Left lung (tissue), 10 donors: ENCODE data around the gene DNM3. TPM values are rescaled to one million over a fixed set of nuclear protein-coding genes. Genes with fewer than 3 reads are reported as not detected.

Source experiments
- ATAC-seq: fragments of 200-7000 bp; cut with Tn5 transposase; one replicate; pipeline ENCODE4 v1.9.1; 2020; ENCODE audit warnings: moderate library complexity
- DNase-seq, 4 donors: peaks; one replicate each; pipeline ENCODE4 v3.0.0-alpha.2; 2013 to 2020
- H3K27ac ChIP-seq, 2 donors: fragments of 200-600 bp; sonication (generic) in 1 of 2; one replicate each; pipeline versions ENCODE4 v1.5.0 to v1.8.0; 2020 to 2021
- H3K27me3 ChIP-seq, 2 donors: fragments of 200-600 bp; sonication (generic) in 1 of 2; one replicate each; pipeline versions ENCODE4 v1.5.0 to v1.8.0; 2020 to 2021
- H3K36me3 ChIP-seq, 2 donors: fragments of 200-600 bp; sonication (generic) in 1 of 2; one replicate each; pipeline versions ENCODE4 v1.5.0 to v1.8.0; 2020 to 2021
- H3K4me1 ChIP-seq, 2 donors: fragments of 200-600 bp; one replicate each; pipeline ENCODE4 v1.8.0; 2021
- H3K4me3 ChIP-seq, 2 donors: fragments of 200-600 bp; sonication (generic) in 1 of 2; one replicate each; pipeline versions ENCODE4 v1.5.0 to v1.8.0; 2020 to 2021; ENCODE audit warnings: mild to moderate bottlenecking in 1 of 2
- H3K9me3 ChIP-seq, 2 donors: fragments of 200-600 bp; sonication (generic) in 1 of 2; one replicate each; pipeline versions ENCODE4 v1.5.0 to v1.8.0; 2020 to 2021
- CTCF ChIP-seq, 2 donors: fragments of 200-600 bp; sonication (generic) in 1 of 2; IDR thresholded peaks; one replicate each; pipeline versions ENCODE4 v1.5.0 to v1.8.0; 2021; ENCODE audit warnings: antibody characterized with exemption in 2 of 2
- intact Hi-C, 2 donors: fragments of 100-400 bp; cut with DNase I; formaldehyde crosslinking; loops; one replicate each; pipeline versions ENCODE4 v1.11.2 to v1.14.2; 2022
- polyA plus RNA-seq, 6 donors: library from polyadenylated mRNA; unstranded; fragments of 120-200 nt; gene quantifications; one replicate each; pipeline ENCODE4 v1.2.1, GENCODE V29; 2013; ENCODE audit not compliant: insufficient read length in 6 of 6
- total RNA-seq, 2 donors: library from RNA; stranded (reverse); fragmentation: NEBNext Ultra II Directional; extraction: Animal tissue kit (Norgen Biotek cat#: 25700); gene quantifications; one replicate each; pipeline ENCODE4 v1.2.1, GENCODE V29; 2021
- donor health status: DM: no; HTN: yes; CAD: no.
- donor health status: DM: no; HTN: no; CAD: no.

Gene DNM3
- total and polyA plus RNA-seq, 8 donors, result 5.2 to 7.7 (median 6.3) TPM

- no peak overlapping the region for H3K4me3 ChIP-seq
- peaks cover 0 to 7% of the 10 kb centered on the region in 2 donors for H3K9me3 ChIP-seq
- H3K27me3 ChIP-seq, result no peaks in the 10 kb centered on the region
- TF ChIP-seq CTCF (IDR thresholded peaks at IDR 0.05), result no peak
- ATAC-seq (no peak), DNase-seq (no peak)
- H3K27ac ChIP-seq, result no peak overlapping the region
- no peaks in the 10 kb centered on the region for H3K36me3 ChIP-seq
- no peaks in the 10 kb centered on the region for H3K4me1 ChIP-seq
- intact Hi-C loops, result no loop called here
Observed at GRCh38 chr1:171855381-171855780, 14.1 kb downstream of the DNM3 start.

DNA sequence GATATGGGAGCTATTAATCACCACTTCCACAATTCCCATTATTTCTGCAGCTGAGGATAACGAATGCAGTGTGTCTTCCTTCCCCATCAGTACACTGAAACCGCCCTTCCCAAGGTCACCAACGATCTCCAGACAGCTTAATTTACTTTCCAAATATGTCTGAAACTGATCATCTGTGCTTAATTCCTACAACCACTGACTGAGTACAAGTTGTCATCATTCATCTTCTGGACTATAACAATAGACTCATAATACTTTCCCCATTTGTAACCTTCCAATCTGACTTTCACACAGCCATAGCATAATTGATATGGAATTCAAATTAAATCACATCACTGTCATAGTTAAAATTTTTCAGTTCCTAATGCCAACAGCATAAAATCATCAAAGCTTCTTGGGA is 17.4 kb downstream of the DNM3 start:
- Histone ChIP-seq H3K4me3 (no peak overlapping the region), H3K4me1 (no peaks in the 10 kb centered on the region), H3K27me3 (no peaks in the 10 kb centered on the region), H3K36me3 (no peaks in the 10 kb centered on the region), H3K27ac (no peak overlapping the region), H3K9me3 (peaks cover 0 to 7% of the 10 kb centered on the region in 2 donors)
- ATAC-seq, result no peak
- intact Hi-C loops, result no loop called here
- TF ChIP-seq CTCF (IDR thresholded peaks at IDR 0.05), result no peak
- no peak for DNase-seq

GRCh38 chr1:171860696-171861095 is 19.4 kb downstream of the DNM3 start:
- DNase-seq (no peak), ATAC-seq (no peak)
- Histone ChIP-seq H3K27ac (no peak overlapping the region), H3K4me1 (no peaks in the 10 kb centered on the region), H3K27me3 (no peaks in the 10 kb centered on the region), H3K36me3 (no peaks in the 10 kb centered on the region), H3K4me3 (no peak overlapping the region), H3K9me3 (peaks cover 0 to 7% of the 10 kb centered on the region in 2 donors)
- intact Hi-C loops, result no loop called here
- no peak for TF ChIP-seq CTCF (IDR thresholded peaks at IDR 0.05)

DNA sequence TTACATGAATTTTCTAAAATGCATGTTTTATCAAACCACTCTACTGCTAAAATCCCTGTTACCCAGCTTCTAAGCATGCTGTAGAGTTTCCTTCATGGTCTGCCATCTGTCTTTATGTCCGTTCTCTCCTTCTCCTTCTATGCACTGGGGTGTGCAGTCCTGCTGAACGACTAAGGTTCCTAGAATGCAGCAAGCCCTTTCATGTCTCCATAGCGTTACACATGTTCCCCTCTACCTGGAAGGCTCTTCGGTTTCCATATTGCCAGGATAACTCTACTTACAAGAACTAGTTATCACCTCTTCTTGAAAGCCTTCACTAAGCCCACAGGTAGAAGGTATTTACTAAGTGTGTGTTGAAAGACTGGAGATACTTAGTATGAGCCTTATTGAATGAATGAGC is 22.2 kb downstream of the DNM3 start:
- Histone ChIP-seq H3K4me3 (no peak overlapping the region), H3K4me1 (peaks cover 0 to 6% of the 10 kb centered on the region in 2 donors), H3K9me3 (no peaks in the 10 kb centered on the region), H3K36me3 (no peaks in the 10 kb centered on the region), H3K27ac (no peak overlapping the region), H3K27me3 (no peaks in the 10 kb centered on the region)
- intact Hi-C loops, result no loop called here
- DNase-seq (no peak), ATAC-seq (no peak)
- TF ChIP-seq CTCF (IDR thresholded peaks at IDR 0.05), result no peak

DNA sequence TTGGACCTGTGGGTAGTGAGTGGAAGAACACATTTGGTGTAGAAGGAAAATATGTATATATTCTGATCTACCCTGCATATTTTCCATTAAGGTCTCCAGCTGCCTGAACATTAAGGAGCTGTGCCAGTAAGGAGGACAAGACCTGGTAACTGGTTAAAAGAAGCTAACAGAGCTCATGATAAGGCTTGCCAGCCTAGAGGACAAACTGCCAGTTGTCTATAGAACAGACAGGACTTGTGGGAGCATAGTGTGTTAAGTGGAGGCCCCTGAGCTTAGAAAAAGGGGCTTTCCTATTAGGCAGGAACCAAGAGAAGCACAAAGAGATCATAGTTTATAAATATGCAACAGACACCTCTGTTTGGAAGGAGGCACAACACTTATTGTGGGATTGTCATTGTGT is 23.0 kb downstream of the DNM3 start:
- H3K27me3 ChIP-seq, result no peaks in the 10 kb centered on the region
- H3K9me3 ChIP-seq, result no peaks in the 10 kb centered on the region
- no peak overlapping the region for H3K4me3 ChIP-seq
- H3K27ac ChIP-seq, result no peak overlapping the region
- no peaks in the 10 kb centered on the region for H3K36me3 ChIP-seq
- intact Hi-C loops, result no loop called here
- ATAC-seq, result no peak
- no peak for TF ChIP-seq CTCF (IDR thresholded peaks at IDR 0.05)
- peaks cover 0 to 14% of the 10 kb centered on the region in 2 donors for H3K4me1 ChIP-seq
- DNase-seq, result no peak
